ENCODE data around the gene CRYL1. TPM values are rescaled to one million over a fixed set of nuclear protein-coding genes. Genes with fewer than 3 reads are reported as not detected.

CRYL1 gene
- total and polyA plus RNA-seq, 9 of the 15 experiments (the other 6 are each of a cell fraction or from before 2014, with no cell fraction given), result 1.0 to 6.9 (median 2.4) TPM

GRCh38 chr13:20381401-20381800 lies 144.3 kb downstream of the CRYL1 start:
- no peak for TF ChIP-seq SETDB1 (IDR thresholded peaks at IDR 0.05; ENCODE audit: low read length)
- TF ChIP-seq ATF4 (CRISPR knock-in tag; IDR thresholded peaks at IDR 0.05), result no peak
- no peak for TF ChIP-seq ZNF239 (CRISPR knock-in tag; IDR thresholded peaks at IDR 0.05)
- TF ChIP-seq, protein P1, sequence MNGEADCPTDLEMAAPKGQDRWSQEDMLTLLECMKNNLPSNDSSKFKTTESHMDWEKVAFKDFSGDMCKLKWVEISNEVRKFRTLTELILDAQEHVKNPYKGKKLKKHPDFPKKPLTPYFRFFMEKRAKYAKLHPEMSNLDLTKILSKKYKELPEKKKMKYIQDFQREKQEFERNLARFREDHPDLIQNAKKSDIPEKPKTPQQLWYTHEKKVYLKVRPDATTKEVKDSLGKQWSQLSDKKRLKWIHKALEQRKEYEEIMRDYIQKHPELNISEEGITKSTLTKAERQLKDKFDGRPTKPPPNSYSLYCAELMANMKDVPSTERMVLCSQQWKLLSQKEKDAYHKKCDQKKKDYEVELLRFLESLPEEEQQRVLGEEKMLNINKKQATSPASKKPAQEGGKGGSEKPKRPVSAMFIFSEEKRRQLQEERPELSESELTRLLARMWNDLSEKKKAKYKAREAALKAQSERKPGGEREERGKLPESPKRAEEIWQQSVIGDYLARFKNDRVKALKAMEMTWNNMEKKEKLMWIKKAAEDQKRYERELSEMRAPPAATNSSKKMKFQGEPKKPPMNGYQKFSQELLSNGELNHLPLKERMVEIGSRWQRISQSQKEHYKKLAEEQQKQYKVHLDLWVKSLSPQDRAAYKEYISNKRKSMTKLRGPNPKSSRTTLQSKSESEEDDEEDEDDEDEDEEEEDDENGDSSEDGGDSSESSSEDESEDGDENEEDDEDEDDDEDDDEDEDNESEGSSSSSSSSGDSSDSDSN (IDR thresholded peaks at IDR 0.05; ENCODE audit: borderline replicate concordance in 1 of 2, low read depth in 2 of 2, low read length in 2 of 2), result no peak
- TF ChIP-seq, protein P2, sequence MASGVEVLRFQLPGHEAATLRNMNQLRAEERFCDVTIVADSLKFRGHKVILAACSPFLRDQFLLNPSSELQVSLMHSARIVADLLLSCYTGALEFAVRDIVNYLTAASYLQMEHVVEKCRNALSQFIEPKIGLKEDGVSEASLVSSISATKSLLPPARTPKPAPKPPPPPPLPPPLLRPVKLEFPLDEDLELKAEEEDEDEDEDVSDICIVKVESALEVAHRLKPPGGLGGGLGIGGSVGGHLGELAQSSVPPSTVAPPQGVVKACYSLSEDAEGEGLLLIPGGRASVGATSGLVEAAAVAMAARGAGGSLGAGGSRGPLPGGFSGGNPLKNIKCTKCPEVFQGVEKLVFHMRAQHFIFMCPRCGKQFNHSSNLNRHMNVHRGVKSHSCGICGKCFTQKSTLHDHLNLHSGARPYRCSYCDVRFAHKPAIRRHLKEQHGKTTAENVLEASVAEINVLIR (CRISPR knock-in tag; IDR thresholded peaks at IDR 0.05), result no peak
- no peak for TF ChIP-seq RBM34 (IDR thresholded peaks at IDR 0.05; ENCODE audit: borderline replicate concordance, insufficient read depth, low read length)
- TF ChIP-seq MAFG (tag; conservative IDR thresholded peaks at IDR 0.05), result no peak
- TF ChIP-seq POLR2B (IDR thresholded peaks at IDR 0.05; ENCODE audit: low read depth, partially characterized antibody), result no peak
- TF ChIP-seq, protein P3, sequence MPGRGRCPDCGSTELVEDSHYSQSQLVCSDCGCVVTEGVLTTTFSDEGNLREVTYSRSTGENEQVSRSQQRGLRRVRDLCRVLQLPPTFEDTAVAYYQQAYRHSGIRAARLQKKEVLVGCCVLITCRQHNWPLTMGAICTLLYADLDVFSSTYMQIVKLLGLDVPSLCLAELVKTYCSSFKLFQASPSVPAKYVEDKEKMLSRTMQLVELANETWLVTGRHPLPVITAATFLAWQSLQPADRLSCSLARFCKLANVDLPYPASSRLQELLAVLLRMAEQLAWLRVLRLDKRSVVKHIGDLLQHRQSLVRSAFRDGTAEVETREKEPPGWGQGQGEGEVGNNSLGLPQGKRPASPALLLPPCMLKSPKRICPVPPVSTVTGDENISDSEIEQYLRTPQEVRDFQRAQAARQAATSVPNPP (IDR thresholded peaks at IDR 0.05; ENCODE audit: borderline replicate concordance, insufficient read depth, insufficient read length), result no peak
- TF ChIP-seq NR2C1 (IDR thresholded peaks at IDR 0.05), result no peak
- no peak for TF ChIP-seq NR2C1 (tag; IDR thresholded peaks at IDR 0.05)
- TF ChIP-seq ZNF717 (CRISPR knock-in tag; IDR thresholded peaks at IDR 0.05), result no peak
- no peak for TF ChIP-seq ZNF778 (CRISPR knock-in tag; IDR thresholded peaks at IDR 0.05)
- TF ChIP-seq GABPB1 (CRISPR knock-in tag; IDR thresholded peaks at IDR 0.05), result no peak
- no peaks in the 10 kb centered on the region for H3K79me2 ChIP-seq (ENCODE audit: control insufficient read depth, insufficient read depth, low read length)
- H3K9ac ChIP-seq (ENCODE audit: insufficient read depth in 1 of 2, low read depth in 2 of 2, low read length in 2 of 2), result no peak overlapping the region
- no peak overlapping the region for H3K4me3 ChIP-seq
- POLR2A ChIA-PET, result no interaction called here
- ATAC-seq (no peak), FAIRE-seq (no peak), DNase-seq (ENCODE audit: extremely low read depth in 1 of 4, low spot score in 3 of 4) (no peak)
- WGBS (ENCODE audit: insufficient coverage, low coverage, missing lambda C conversion rate), result 0% methylated on average over 3 of the region's 3 CpGs
- in situ Hi-C loops (cut with MboI), result no loop called here
- no TSS peak for BruUV-seq (replicated peaks)
- no peaks in the 10 kb centered on the region for H3K36me3 ChIP-seq (ENCODE audit: control insufficient read depth, insufficient read depth, low read length)
- CTCF ChIA-PET (ENCODE audit: low intra/inter-chr PET ratio), result no interaction called here
- H3K9me1 ChIP-seq (ENCODE audit: control insufficient read depth, insufficient read depth, low read length), result no peaks in the 10 kb centered on the region
- H4K20me1 ChIP-seq (replicated peaks; ENCODE audit: control insufficient read depth, insufficient read depth, low read length), result 0 out of 2 replicates have a peak, but pooled peaks cover 2% of the 10 kb centered on the region
- H2AFZ ChIP-seq (ENCODE audit: low read depth, low read length), result no peak overlapping the region
- no peak overlapping the region for H3K4me2 ChIP-seq (ENCODE audit: insufficient read depth, low read length)
- H3K27me3 ChIP-seq (ENCODE audit: control insufficient read depth in 2 of 2, insufficient read depth in 2 of 2, low read length in 2 of 2), result 0 out of 5 replicates have a peak, but pooled peaks cover 0 to 2% of the 10 kb centered on the region in 2 experiments
- H3K27ac ChIP-seq (ENCODE audit: extremely low read depth, low read depth, low read length), result no peak overlapping the region
- no peaks in the 10 kb centered on the region for H3K9me3 ChIP-seq (replicated peaks; ENCODE audit: control insufficient read depth, insufficient read depth, low read depth, low read length)
- H3K4me1 ChIP-seq (replicated peaks in 1 of 2; ENCODE audit: control insufficient read depth in 2 of 2, insufficient read depth in 2 of 2, low read length in 2 of 2), result no peaks in the 10 kb centered on the region
- intact Hi-C loops (cut with micrococcal nuclease), result no loop called here

All from K562 (cell line).